GM12873 (cell line): Measurements from ENCODE around the gene IQCF2.

Experiments
- CTCF ChIP-seq: IDR thresholded peaks from 2 replicates; pipeline ENCODE4 v1.5.1; 2012; ENCODE audit warnings: low read depth, mild to moderate bottlenecking, moderate library complexity, low read length, control low read depth; ENCODE audit not compliant: insufficient read depth; ENCODE audit errors: missing control alignments

IQCF2 gene

GRCh38 chr3:51896607-51897305 is 35.3 kb downstream of the IQCF2 start:
- no peak for TF ChIP-seq CTCF

DNA sequence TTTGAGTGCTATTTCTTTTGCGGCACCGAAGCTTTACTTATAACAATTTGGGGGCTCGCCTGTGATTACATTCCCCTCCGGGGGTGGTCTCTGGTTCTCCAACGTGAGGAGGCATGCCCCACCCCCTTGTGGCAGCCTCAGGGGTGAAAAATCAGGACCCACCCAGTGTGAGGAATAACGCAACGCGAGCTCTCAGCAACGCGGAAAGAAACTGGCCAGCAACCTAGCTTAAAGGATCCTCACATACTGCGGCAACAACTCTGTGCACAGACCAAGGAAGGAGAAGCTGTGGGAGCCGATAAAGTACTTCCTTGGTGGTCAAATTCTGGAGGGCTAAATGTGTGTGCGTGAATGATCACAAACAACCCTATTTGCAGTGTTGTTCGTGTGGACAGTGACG is 36.0 kb downstream of the IQCF2 start:
- TF ChIP-seq CTCF = no peak

GRCh38 chr3:51904034-51904823 is 42.8 kb downstream of the IQCF2 start:
- TF ChIP-seq CTCF = no peak

GRCh38 chr3:51908026-51908425 is 46.6 kb downstream of the IQCF2 start:
- no peak for TF ChIP-seq CTCF
